HL-60 (cell line): ENCODE results near the gene TCF3.

Source experiments
- CTCF ChIP-seq: IDR thresholded peaks from one replicate; pipeline ENCODE4 v1.5.1; 2011; ENCODE audit warnings: low read length, control low read depth, inconsistent platforms; ENCODE audit not compliant: insufficient read depth
- GABPA ChIP-seq: IDR thresholded peaks from 2 replicates; pipeline ENCODE4 v1.6.1; 2012; ENCODE audit warnings: low read depth
- POLR2AphosphoS5 ChIP-seq: IDR thresholded peaks from 2 replicates; pipeline ENCODE4 v1.6.1; 2012; ENCODE audit warnings: low read depth
- REST ChIP-seq: IDR thresholded peaks from 2 replicates; pipeline ENCODE4 v1.6.1; 2012; ENCODE audit warnings: low read depth; ENCODE audit not compliant: insufficient replicate concordance
- SPI1 ChIP-seq: IDR thresholded peaks from 2 replicates; pipeline ENCODE4 v1.6.1; 2012; ENCODE audit warnings: low read depth, mild to moderate bottlenecking, borderline replicate concordance

GRCh38 chr19:1622007-1622406 lies 30.4 kb downstream of the TCF3 start:
- TF ChIP-seq CTCF (no peak), GABPA (no peak), REST (no peak), SPI1 (no peak), POLR2AphosphoS5 (no peak)
